Transverse colon (tissue), 4 donors: ENCODE results near the gene BCL6.

Source experiments
- POLR2AphosphoS5 ChIP-seq, 3 donors: sonication (generic); formaldehyde crosslinking; IDR thresholded peaks; one replicate each; pipeline ENCODE4 v1.6.1; 2016; ENCODE audit warnings: antibody characterized with exemption in 3 of 3
- TF ChIP-seq, protein P1 (sequence below), 5 experiments: fragments of 200-600 bp in 3 of 5; fragments of 450-650 bp in 2 of 5; sonication (generic) in 3 of 5; IDR thresholded peaks; 1 replicate in 2 of 5; 2 replicates in 3 of 5; pipeline ENCODE4 v1.5.1; 2016 to 2017; ENCODE audit warnings: antibody characterized with exemption in 5 of 5, inconsistent platforms in 3 of 5, mild to moderate bottlenecking in 2 of 5, moderate library complexity in 1 of 5

DNA sequence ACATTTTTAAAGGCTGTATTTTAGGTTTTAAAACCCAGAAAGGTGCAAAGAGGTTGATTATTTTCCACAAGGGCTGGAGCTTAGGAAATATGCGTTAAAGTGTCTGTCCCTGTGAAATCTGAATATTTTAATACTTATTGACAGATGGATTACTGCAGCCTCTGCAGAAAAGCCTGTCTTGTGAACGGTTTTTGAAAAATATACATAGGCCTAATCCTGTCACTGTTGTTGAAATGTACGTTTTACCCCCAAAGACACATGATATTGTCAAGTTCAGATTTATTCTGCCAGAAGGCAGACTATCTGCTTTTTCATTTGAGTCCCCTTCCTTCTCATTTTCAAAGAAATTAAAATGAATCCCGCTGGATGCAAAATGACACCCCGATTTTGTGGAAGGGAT, 2.2 kb upstream of the BCL6 start:
- TF ChIP-seq POLR2AphosphoS5 (IDR thresholded peaks at IDR 0.05) = no peak
- TF ChIP-seq, protein P1, sequence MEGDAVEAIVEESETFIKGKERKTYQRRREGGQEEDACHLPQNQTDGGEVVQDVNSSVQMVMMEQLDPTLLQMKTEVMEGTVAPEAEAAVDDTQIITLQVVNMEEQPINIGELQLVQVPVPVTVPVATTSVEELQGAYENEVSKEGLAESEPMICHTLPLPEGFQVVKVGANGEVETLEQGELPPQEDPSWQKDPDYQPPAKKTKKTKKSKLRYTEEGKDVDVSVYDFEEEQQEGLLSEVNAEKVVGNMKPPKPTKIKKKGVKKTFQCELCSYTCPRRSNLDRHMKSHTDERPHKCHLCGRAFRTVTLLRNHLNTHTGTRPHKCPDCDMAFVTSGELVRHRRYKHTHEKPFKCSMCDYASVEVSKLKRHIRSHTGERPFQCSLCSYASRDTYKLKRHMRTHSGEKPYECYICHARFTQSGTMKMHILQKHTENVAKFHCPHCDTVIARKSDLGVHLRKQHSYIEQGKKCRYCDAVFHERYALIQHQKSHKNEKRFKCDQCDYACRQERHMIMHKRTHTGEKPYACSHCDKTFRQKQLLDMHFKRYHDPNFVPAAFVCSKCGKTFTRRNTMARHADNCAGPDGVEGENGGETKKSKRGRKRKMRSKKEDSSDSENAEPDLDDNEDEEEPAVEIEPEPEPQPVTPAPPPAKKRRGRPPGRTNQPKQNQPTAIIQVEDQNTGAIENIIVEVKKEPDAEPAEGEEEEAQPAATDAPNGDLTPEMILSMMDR (IDR thresholded peaks at IDR 0.05) = no peak
